Measurements from ENCODE around the gene NLRP2B. TPM values are rescaled to one million over a fixed set of nuclear protein-coding genes. Genes with fewer than 3 reads are reported as not detected.
"Not testable (repeated sequence)": the region's sequence is repeated elsewhere in the genome, so short reads cannot be mapped to it uniquely, and the experiment has no call there.

Gene NLRP2B
- not detected for total RNA-seq

- ChIA-PET POLR2A (no interaction called here), CTCF (no interaction called here)
- H3K4me3 Mint-ChIP-seq, result no peak within 1 kb of the TSS
- H3K36me3 Mint-ChIP-seq, result no peaks in the 10 kb centered on the region
- H3K9me3 Mint-ChIP-seq, result no peaks in the 10 kb centered on the region
- intact Hi-C loops (cut with micrococcal nuclease), result no loop called here
- H3K4me1 Mint-ChIP-seq (ENCODE audit: low read depth), result no peaks in the 10 kb centered on the region
- H3K27ac Mint-ChIP-seq, result no peak within 1 kb of the TSS
- H3K27me3 Mint-ChIP-seq, result no peaks in the 10 kb centered on the region
- no peak for DNase-seq
Measured at GRCh38 chrX:57680160-57680559, at the start of gene NLRP2B. TSS of gene NLRP2B (minus strand) at chrX:57680260.

- CTCF ChIA-PET; H3K4me1 Mint-ChIP-seq (ENCODE audit: low read depth); H3K36me3 Mint-ChIP-seq; intact Hi-C loops (cut with micrococcal nuclease); POLR2A ChIA-PET; H3K27ac Mint-ChIP-seq; H3K4me3 Mint-ChIP-seq; H3K27me3 Mint-ChIP-seq; DNase-seq: not testable (repeated sequence)
- peaks cover 19% of the 10 kb centered on the region for H3K9me3 Mint-ChIP-seq
Measured at GRCh38 chrX:57725995-57726394, 45.9 kb upstream of the NLRP2B start.

- intact Hi-C loops (cut with micrococcal nuclease), result no loop called here
- no peak overlapping the region for H3K4me3 Mint-ChIP-seq
- no peaks in the 10 kb centered on the region for H3K27me3 Mint-ChIP-seq
- CTCF ChIA-PET, result no interaction called here
- no peaks in the 10 kb centered on the region for H3K9me3 Mint-ChIP-seq
- no peak overlapping the region for H3K27ac Mint-ChIP-seq
- POLR2A ChIA-PET, result no interaction called here
- H3K36me3 Mint-ChIP-seq, result no peaks in the 10 kb centered on the region
- no peaks in the 10 kb centered on the region for H3K4me1 Mint-ChIP-seq (ENCODE audit: low read depth)
- no peak for DNase-seq
Measured at GRCh38 chrX:57681341-57681740, 1.3 kb upstream of the NLRP2B start.

GRCh38 chrX:57678686-57679428 lies 1.2 kb downstream of the NLRP2B start:
- POLR2A ChIA-PET, result no interaction called here
- H3K27ac Mint-ChIP-seq, result no peak overlapping the region
- H3K36me3 Mint-ChIP-seq, result no peaks in the 10 kb centered on the region
- no peak overlapping the region for H3K4me3 Mint-ChIP-seq
- H3K27me3 Mint-ChIP-seq, result no peaks in the 10 kb centered on the region
- CTCF ChIA-PET, result no interaction called here
- DNase-seq, result no peak
- intact Hi-C loops (cut with micrococcal nuclease), result no loop called here
- no peaks in the 10 kb centered on the region for H3K4me1 Mint-ChIP-seq (ENCODE audit: low read depth)
- peaks cover 7% of the 10 kb centered on the region for H3K9me3 Mint-ChIP-seq

GRCh38 chrX:57677132-57677858 lies 2.8 kb downstream of the NLRP2B start:
- DNase-seq, result no peak
- peaks cover 10% of the 10 kb centered on the region for H3K9me3 Mint-ChIP-seq
- H3K36me3 Mint-ChIP-seq, result no peaks in the 10 kb centered on the region
- ChIA-PET CTCF (no interaction called here), POLR2A (no interaction called here)
- H3K27me3 Mint-ChIP-seq, result no peaks in the 10 kb centered on the region
- intact Hi-C loops (cut with micrococcal nuclease), result no loop called here
- no peak overlapping the region for H3K4me3 Mint-ChIP-seq
- H3K4me1 Mint-ChIP-seq (ENCODE audit: low read depth), result no peaks in the 10 kb centered on the region
- no peak overlapping the region for H3K27ac Mint-ChIP-seq

- Mint-ChIP-seq H3K4me3 (no peak overlapping the region), H3K4me1 (ENCODE audit: low read depth) (no peaks in the 10 kb centered on the region), H3K36me3 (no peaks in the 10 kb centered on the region), H3K9me3 (peaks cover 10% of the 10 kb centered on the region), H3K27ac (no peak overlapping the region), H3K27me3 (no peaks in the 10 kb centered on the region)
- intact Hi-C loops (cut with micrococcal nuclease), result no loop called here
- ChIA-PET CTCF (no interaction called here), POLR2A (no interaction called here)
- DNase-seq, result no peak
Measured at GRCh38 chrX:57675320-57675719, 4.7 kb downstream of the NLRP2B start.

GRCh38 chrX:57674861-57675260 lies 5.2 kb downstream of the NLRP2B start:
- Mint-ChIP-seq H3K36me3 (no peaks in the 10 kb centered on the region), H3K9me3 (peaks cover 10% of the 10 kb centered on the region), H3K4me1 (ENCODE audit: low read depth) (no peaks in the 10 kb centered on the region), H3K27ac (no peak overlapping the region), H3K4me3 (no peak overlapping the region), H3K27me3 (no peaks in the 10 kb centered on the region)
- POLR2A ChIA-PET, result no interaction called here
- intact Hi-C loops (cut with micrococcal nuclease), result no loop called here
- CTCF ChIA-PET, result no interaction called here
- DNase-seq, result no peak

- Mint-ChIP-seq H3K36me3 (no peaks in the 10 kb centered on the region), H3K27ac (no peak overlapping the region), H3K9me3 (peaks cover 10% of the 10 kb centered on the region), H3K27me3 (no peaks in the 10 kb centered on the region), H3K4me1 (ENCODE audit: low read depth) (no peaks in the 10 kb centered on the region), H3K4me3 (no peak overlapping the region)
- intact Hi-C loops (cut with micrococcal nuclease), result no loop called here
- ChIA-PET POLR2A (no interaction called here), CTCF (no interaction called here)
- DNase-seq, result no peak
Measured at GRCh38 chrX:57669961-57670360, 10.1 kb downstream of the NLRP2B start.

GRCh38 chrX:57667010-57667409 lies 13.1 kb downstream of the NLRP2B start:
- H3K4me1 Mint-ChIP-seq (ENCODE audit: low read depth), result no peaks in the 10 kb centered on the region
- no peaks in the 10 kb centered on the region for H3K27me3 Mint-ChIP-seq
- ChIA-PET POLR2A (no interaction called here), CTCF (no interaction called here)
- no peak overlapping the region for H3K27ac Mint-ChIP-seq
- intact Hi-C loops (cut with micrococcal nuclease), result no loop called here
- no peak overlapping the region for H3K4me3 Mint-ChIP-seq
- no peak for DNase-seq
- H3K9me3 Mint-ChIP-seq, result no peaks in the 10 kb centered on the region
- H3K36me3 Mint-ChIP-seq, result no peaks in the 10 kb centered on the region

GRCh38 chrX:57655065-57655464 lies 25.0 kb downstream of the NLRP2B start:
- CTCF ChIA-PET, result no interaction called here
- no peaks in the 10 kb centered on the region for H3K36me3 Mint-ChIP-seq
- H3K27ac Mint-ChIP-seq, result no peak overlapping the region
- intact Hi-C loops (cut with micrococcal nuclease), result no loop called here
- peaks cover 12% of the 10 kb centered on the region for H3K9me3 Mint-ChIP-seq
- no peaks in the 10 kb centered on the region for H3K4me1 Mint-ChIP-seq (ENCODE audit: low read depth)
- POLR2A ChIA-PET, result no interaction called here
- no peaks in the 10 kb centered on the region for H3K27me3 Mint-ChIP-seq
- no peak for DNase-seq
- H3K4me3 Mint-ChIP-seq, result no peak overlapping the region

- ChIA-PET POLR2A (no interaction called here), CTCF (no interaction called here)
- no peaks in the 10 kb centered on the region for H3K36me3 Mint-ChIP-seq
- intact Hi-C loops (cut with micrococcal nuclease), result no loop called here
- no peaks in the 10 kb centered on the region for H3K27me3 Mint-ChIP-seq
- DNase-seq, result no peak
- no peak overlapping the region for H3K4me3 Mint-ChIP-seq
- H3K4me1 Mint-ChIP-seq (ENCODE audit: low read depth), result no peaks in the 10 kb centered on the region
- no peak overlapping the region for H3K27ac Mint-ChIP-seq
- H3K9me3 Mint-ChIP-seq, result peaks cover 12% of the 10 kb centered on the region
Measured at GRCh38 chrX:57652705-57653104, 27.4 kb downstream of the NLRP2B start.

- Mint-ChIP-seq H3K27me3 (no peaks in the 10 kb centered on the region), H3K4me3 (no peak overlapping the region), H3K4me1 (ENCODE audit: low read depth) (no peaks in the 10 kb centered on the region), H3K36me3 (no peaks in the 10 kb centered on the region), H3K9me3 (peaks cover 11% of the 10 kb centered on the region), H3K27ac (no peak overlapping the region)
- ChIA-PET CTCF (no interaction called here), POLR2A (no interaction called here)
- intact Hi-C loops (cut with micrococcal nuclease), result no loop called here
- no peak for DNase-seq
Measured at GRCh38 chrX:57651169-57651919, 28.7 kb downstream of the NLRP2B start.

- H3K9me3 Mint-ChIP-seq, result no peaks in the 10 kb centered on the region
- H3K36me3 Mint-ChIP-seq, result no peaks in the 10 kb centered on the region
- CTCF ChIA-PET, result no interaction called here
- intact Hi-C loops (cut with micrococcal nuclease), result no loop called here
- H3K4me1 Mint-ChIP-seq (ENCODE audit: low read depth), result no peaks in the 10 kb centered on the region
- POLR2A ChIA-PET, result no interaction called here
- no peak overlapping the region for H3K27ac Mint-ChIP-seq
- H3K27me3 Mint-ChIP-seq, result no peaks in the 10 kb centered on the region
- no peak for DNase-seq
- H3K4me3 Mint-ChIP-seq, result no peak overlapping the region
Measured at GRCh38 chrX:57647020-57647419, 33.0 kb downstream of the NLRP2B start.
